Fibroblast of pulmonary artery (primary cell): Measurements from ENCODE around the gene THAP7.

Source experiments
- DNase-seq: peaks from one replicate; pipeline ENCODE4 v3.0.0-alpha.2; 2010; ENCODE audit warnings: low read depth
- H3K4me3 ChIP-seq: replicated peaks from 2 replicates; pipeline ENCODE4 v1.5.1; 2011; ENCODE audit warnings: low read depth, mild to moderate bottlenecking, control low read depth, low read length, moderate library complexity
- TF ChIP-seq, protein P1 (sequence below): IDR thresholded peaks from 2 replicates; pipeline ENCODE4 v1.5.1; 2011; ENCODE audit warnings: mild to moderate bottlenecking, control low read depth, low read length, inconsistent platforms; ENCODE audit errors: missing control alignments

Gene THAP7

DNA sequence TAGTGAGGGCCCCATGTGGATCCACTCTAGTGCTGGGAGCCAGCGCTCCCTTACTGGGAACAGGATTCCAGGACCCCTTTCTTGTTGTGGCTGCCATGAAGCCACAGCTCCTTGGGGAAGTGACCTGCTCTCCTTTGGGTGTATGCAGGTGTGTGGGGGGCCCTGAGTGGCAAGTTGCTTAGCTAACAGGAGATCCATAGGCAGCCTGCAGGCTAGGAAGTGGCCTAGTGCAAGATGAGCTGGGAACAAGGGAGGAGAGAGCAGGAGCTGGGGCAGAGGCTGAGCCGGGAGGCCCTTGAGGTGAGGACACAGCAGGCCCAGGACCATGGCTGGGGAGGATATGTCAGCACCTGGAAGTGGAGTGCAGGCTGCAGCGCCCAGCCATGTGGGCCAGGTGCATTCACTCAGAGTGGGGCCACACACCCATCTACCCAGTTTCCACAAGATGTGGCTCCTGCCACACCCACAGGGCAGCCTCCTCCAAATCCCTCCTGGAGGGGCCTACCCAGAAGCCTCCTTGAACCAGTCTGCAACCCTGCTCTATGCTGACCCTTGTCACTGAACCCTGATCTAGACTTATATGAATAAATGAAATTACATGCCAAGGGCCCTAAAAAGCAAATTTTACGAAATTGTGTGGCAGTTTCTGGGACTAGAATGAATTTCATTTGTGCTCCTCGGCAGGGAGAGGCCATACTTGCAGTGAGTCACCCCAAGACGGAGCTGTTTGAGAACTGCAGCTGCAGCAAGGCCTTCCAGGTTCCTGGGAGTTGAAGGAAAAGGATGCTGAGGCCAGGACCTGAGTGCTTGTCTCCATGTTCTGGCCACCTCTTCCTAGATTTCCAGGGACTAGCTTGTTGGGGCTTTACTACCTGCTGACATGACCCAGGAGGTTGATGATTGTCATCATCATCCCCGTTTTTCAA lies 3.2 kb downstream of the THAP7 start:
- H3K4me3 ChIP-seq = no peak overlapping the region
- DNase-seq = no peak
- TF ChIP-seq, protein P1, sequence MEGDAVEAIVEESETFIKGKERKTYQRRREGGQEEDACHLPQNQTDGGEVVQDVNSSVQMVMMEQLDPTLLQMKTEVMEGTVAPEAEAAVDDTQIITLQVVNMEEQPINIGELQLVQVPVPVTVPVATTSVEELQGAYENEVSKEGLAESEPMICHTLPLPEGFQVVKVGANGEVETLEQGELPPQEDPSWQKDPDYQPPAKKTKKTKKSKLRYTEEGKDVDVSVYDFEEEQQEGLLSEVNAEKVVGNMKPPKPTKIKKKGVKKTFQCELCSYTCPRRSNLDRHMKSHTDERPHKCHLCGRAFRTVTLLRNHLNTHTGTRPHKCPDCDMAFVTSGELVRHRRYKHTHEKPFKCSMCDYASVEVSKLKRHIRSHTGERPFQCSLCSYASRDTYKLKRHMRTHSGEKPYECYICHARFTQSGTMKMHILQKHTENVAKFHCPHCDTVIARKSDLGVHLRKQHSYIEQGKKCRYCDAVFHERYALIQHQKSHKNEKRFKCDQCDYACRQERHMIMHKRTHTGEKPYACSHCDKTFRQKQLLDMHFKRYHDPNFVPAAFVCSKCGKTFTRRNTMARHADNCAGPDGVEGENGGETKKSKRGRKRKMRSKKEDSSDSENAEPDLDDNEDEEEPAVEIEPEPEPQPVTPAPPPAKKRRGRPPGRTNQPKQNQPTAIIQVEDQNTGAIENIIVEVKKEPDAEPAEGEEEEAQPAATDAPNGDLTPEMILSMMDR = no peak

GRCh38 chr22:20997536-20998257 lies 4.2 kb downstream of the THAP7 start:
- TF ChIP-seq, protein P1 = no peak
- no peak overlapping the region for H3K4me3 ChIP-seq
- DNase-seq = no peak

- TF ChIP-seq, protein P1 = no peak
- no peak for DNase-seq
- no peak overlapping the region for H3K4me3 ChIP-seq
Observed at GRCh38 chr22:20996598-20997535, 5.1 kb downstream of the THAP7 start.

DNA sequence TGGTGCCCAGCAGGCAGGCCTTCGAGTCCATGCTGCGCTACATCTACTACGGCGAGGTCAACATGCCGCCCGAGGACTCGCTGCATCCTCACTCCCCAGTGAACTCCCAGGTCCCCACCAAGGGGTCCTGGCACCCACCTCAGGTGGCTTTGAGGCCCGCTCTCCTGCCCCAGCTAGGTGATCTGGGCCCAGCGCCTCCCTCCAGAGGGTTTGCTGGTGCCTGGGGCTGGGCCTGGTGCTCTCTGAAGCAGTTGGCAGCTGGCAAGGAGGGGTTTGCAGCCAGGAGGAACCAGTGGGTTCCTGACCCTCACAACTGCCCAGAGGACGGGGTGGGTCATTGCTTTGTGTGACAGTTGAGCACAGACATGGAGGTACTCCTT lies 5.9 kb downstream of the THAP7 start:
- DNase-seq = no peak
- TF ChIP-seq, protein P1 = no peak
- H3K4me3 ChIP-seq = no peak overlapping the region

DNA sequence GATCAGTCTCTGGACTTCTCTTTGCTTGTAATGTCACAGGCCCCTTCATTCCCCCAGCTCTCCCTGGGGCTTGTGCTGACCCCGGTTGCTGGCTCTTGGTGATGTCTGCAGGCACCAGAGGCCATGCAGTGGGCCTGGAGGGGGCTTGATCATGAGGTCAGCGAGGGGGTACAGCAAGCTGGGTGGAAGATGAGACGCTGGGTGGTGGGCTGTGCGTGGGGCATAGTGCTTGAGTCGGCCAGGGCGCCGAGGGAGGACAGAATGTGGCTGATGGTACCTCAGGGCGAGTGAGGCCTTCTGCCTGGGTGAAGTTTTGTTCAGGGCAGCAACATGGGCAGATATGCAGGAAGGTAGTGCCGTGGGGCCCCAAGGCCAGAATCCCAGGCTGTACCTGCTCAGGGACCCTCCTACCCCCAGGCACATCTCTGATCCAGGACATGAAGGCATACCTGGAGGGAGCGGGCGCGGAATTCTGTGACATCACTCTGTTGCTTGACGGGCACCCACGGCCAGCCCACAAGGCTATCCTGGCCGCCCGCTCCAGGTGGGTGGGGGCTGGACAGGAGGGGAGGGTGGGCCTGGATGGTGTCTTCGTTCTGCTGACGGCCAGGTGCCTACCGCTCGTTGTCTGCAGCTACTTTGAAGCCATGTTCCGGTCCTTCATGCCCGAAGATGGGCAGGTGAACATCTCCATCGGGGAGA lies 6.4 kb downstream of the THAP7 start:
- H3K4me3 ChIP-seq = no peak overlapping the region
- TF ChIP-seq, protein P1 = no peak
- DNase-seq = no peak

- DNase-seq = no peak
- no peak overlapping the region for H3K4me3 ChIP-seq
- TF ChIP-seq, protein P1 = no peak
Observed at GRCh38 chr22:20994902-20995241, 7.0 kb downstream of the THAP7 start.
